Measurements from ENCODE around the gene TF. TPM values are rescaled to one million over a fixed set of nuclear protein-coding genes. Genes with fewer than 3 reads are reported as not detected.

Gene TF
- total and polyA plus RNA-seq, 4 donors, result 5,045 to 9,659 (median 6,266) TPM

GRCh38 chr3:133699903-133700302 lies 46.3 kb upstream of the TF start:
- 91% methylated on average over 3 of the region's 3 CpGs for WGBS
- TF ChIP-seq FOXA1 (IDR thresholded peaks at IDR 0.05) (no peak), FOXA2 (IDR thresholded peaks at IDR 0.05) (no peak), YY1 (IDR thresholded peaks at IDR 0.05) (no peak), ZBTB33 (IDR thresholded peaks at IDR 0.05) (no peak)
- H3K9ac ChIP-seq (ENCODE audit: low read depth in 1 of 2, low read length in 2 of 2), result no peak overlapping the region
- no peaks in the 10 kb centered on the region for H3K36me3 ChIP-seq (ENCODE audit: control insufficient read depth in 4 of 4, insufficient read depth in 3 of 4, low read depth in 1 of 4, low read length in 3 of 4)
- no peak overlapping the region for H3K4me3 ChIP-seq (ENCODE audit: low read depth in 1 of 3, low read length in 3 of 3)
- H3K9me3 ChIP-seq (ENCODE audit: control insufficient read depth in 4 of 4, low read length in 3 of 4), result peaks cover 0 to 5% (median 0%) of the 10 kb centered on the region in 4 donors
- no peak for DNase-seq (ENCODE audit: low spot score)
- no peak overlapping the region for H3K27ac ChIP-seq (ENCODE audit: low read depth in 1 of 2, low read length in 2 of 2)
- H3K27me3 ChIP-seq (ENCODE audit: control insufficient read depth in 4 of 4, insufficient read depth in 4 of 4, low read length in 3 of 4), result no peaks in the 10 kb centered on the region
- H3K4me1 ChIP-seq (ENCODE audit: control insufficient read depth in 4 of 4, insufficient read depth in 4 of 4, low read length in 3 of 4), result peaks cover 0 to 13% (median 6%) of the 10 kb centered on the region in 4 donors

DNA sequence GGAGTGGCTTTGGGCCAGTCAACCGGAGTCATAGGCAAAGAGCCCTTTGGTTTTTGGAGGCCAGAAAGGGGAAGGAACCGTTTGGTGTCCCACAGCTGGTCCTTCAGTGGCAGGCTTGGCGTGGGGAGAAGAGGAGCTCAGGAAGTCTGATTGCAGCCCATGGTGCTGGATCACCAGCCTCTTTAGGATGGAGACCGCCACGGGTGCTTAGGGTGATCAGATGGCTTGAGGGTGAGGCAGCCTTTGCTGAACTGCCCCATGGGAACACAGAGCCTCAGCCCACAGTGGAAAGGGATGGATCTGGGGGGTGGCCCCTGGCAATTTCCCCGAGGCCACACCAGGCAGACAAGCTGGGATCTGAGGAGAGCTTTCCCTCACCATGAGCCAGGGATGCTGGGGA lies 45.8 kb upstream of the TF start:
- H3K9ac ChIP-seq (ENCODE audit: low read depth in 1 of 2, low read length in 2 of 2), result no peak overlapping the region
- WGBS, result 88% methylated on average over 6 of the region's 6 CpGs
- no peaks in the 10 kb centered on the region for H3K36me3 ChIP-seq (ENCODE audit: control insufficient read depth in 4 of 4, insufficient read depth in 3 of 4, low read depth in 1 of 4, low read length in 3 of 4)
- no peak overlapping the region for H3K4me3 ChIP-seq (ENCODE audit: low read depth in 1 of 3, low read length in 3 of 3)
- H3K4me1 ChIP-seq (ENCODE audit: control insufficient read depth in 4 of 4, insufficient read depth in 4 of 4, low read length in 3 of 4), result peaks cover 0 to 12% (median 5%) of the 10 kb centered on the region in 4 donors
- H3K27ac ChIP-seq (ENCODE audit: low read depth in 1 of 2, low read length in 2 of 2), result no peak overlapping the region
- no peak for TF ChIP-seq ATF3 (IDR thresholded peaks at IDR 0.05)
- TF ChIP-seq FOXA2 (IDR thresholded peaks at IDR 0.05), result no peak
- TF ChIP-seq RAD21 (IDR thresholded peaks at IDR 0.05), result no peak
- no peak for TF ChIP-seq FOXA1 (IDR thresholded peaks at IDR 0.05)
- H3K9me3 ChIP-seq (ENCODE audit: control insufficient read depth in 4 of 4, low read length in 3 of 4), result peaks cover 0 to 5% (median 0%) of the 10 kb centered on the region in 4 donors
- H3K27me3 ChIP-seq (ENCODE audit: control insufficient read depth in 4 of 4, insufficient read depth in 4 of 4, low read length in 3 of 4), result no peaks in the 10 kb centered on the region
- DNase-seq (ENCODE audit: low spot score), result no peak

DNA sequence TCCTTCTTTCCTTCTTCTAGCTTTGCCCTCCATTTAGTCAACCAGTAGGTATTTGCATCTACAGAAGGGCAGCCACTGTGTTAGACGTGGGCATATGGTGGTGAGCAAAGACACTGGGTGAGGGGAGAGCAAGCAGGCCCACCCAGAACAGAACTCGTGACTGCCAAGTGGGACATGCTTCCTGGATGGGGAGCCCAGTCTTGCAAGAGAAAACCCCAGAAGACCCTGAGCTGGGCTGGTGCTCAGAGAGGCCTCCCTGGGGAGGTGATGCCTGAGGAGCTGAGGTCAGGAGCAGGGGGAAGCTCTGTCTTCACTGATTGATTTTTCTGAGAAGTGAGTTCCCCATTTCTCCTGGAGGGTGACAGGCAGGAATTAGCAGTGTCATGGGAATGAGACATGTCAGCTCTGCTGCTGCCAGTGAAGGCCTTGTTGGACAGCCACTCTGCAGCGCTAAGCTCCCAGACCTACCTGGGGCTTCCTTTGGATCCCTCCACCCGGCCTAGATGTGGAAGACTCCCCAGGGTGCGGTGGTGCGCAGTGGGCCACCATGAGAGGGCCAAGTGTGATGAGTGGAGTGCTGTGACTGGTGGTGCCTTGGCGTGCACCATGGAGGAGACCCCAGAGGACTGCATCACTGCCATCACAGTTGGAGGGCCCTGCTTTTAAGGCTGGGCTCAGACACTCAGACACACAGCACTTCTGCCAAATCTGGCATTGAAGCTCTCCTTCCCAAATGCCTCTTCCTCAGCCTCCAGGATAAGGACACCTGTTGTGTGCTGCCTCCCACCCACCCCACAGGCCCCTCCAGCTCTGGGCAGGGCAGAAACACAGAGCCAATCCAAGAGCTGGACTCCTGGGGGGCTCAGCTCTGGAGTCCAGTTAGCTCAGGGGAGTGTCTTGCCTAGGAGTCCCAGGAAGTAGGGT lies 44.5 kb upstream of the TF start:
- 95% methylated on average over 7 of the region's 7 CpGs for WGBS
- TF ChIP-seq HNF4G (IDR thresholded peaks at IDR 0.05) (no peak), GABPA (IDR thresholded peaks at IDR 0.05 in 1 of 2, conservative IDR thresholded peaks at IDR 0.05 in 1 of 2) (no peak), HNF4A (conservative IDR thresholded peaks at IDR 0.05) (no peak), ZBTB33 (IDR thresholded peaks at IDR 0.05) (no peak), NR2F2 (IDR thresholded peaks at IDR 0.05) (no peak), YY1 (IDR thresholded peaks at IDR 0.05) (no peak), FOXA1 (IDR thresholded peaks at IDR 0.05) (no peak)
- TF ChIP-seq, protein P1, sequence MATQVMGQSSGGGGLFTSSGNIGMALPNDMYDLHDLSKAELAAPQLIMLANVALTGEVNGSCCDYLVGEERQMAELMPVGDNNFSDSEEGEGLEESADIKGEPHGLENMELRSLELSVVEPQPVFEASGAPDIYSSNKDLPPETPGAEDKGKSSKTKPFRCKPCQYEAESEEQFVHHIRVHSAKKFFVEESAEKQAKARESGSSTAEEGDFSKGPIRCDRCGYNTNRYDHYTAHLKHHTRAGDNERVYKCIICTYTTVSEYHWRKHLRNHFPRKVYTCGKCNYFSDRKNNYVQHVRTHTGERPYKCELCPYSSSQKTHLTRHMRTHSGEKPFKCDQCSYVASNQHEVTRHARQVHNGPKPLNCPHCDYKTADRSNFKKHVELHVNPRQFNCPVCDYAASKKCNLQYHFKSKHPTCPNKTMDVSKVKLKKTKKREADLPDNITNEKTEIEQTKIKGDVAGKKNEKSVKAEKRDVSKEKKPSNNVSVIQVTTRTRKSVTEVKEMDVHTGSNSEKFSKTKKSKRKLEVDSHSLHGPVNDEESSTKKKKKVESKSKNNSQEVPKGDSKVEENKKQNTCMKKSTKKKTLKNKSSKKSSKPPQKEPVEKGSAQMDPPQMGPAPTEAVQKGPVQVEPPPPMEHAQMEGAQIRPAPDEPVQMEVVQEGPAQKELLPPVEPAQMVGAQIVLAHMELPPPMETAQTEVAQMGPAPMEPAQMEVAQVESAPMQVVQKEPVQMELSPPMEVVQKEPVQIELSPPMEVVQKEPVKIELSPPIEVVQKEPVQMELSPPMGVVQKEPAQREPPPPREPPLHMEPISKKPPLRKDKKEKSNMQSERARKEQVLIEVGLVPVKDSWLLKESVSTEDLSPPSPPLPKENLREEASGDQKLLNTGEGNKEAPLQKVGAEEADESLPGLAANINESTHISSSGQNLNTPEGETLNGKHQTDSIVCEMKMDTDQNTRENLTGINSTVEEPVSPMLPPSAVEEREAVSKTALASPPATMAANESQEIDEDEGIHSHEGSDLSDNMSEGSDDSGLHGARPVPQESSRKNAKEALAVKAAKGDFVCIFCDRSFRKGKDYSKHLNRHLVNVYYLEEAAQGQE (IDR thresholded peaks at IDR 0.05), result no peak
- TF ChIP-seq, protein P2, sequence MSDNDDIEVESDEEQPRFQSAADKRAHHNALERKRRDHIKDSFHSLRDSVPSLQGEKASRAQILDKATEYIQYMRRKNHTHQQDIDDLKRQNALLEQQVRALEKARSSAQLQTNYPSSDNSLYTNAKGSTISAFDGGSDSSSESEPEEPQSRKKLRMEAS (IDR thresholded peaks at IDR 0.05), result no peak

More for the DNA sequence above, 44.5 kb upstream of the TF start:
- Histone ChIP-seq H3K27me3 (ENCODE audit: control insufficient read depth in 4 of 4, insufficient read depth in 4 of 4, low read length in 3 of 4) (no peaks in the 10 kb centered on the region), H3K4me3 (ENCODE audit: low read depth in 1 of 3, low read length in 3 of 3) (no peak overlapping the region), H3K9me3 (ENCODE audit: control insufficient read depth in 4 of 4, low read length in 3 of 4) (peaks cover 0 to 5% (median 0%) of the 10 kb centered on the region in 4 donors), H3K4me1 (ENCODE audit: control insufficient read depth in 4 of 4, insufficient read depth in 4 of 4, low read length in 3 of 4) (peaks cover 0 to 12% (median 5%) of the 10 kb centered on the region in 4 donors), H3K9ac (ENCODE audit: low read depth in 1 of 2, low read length in 2 of 2) (no peak overlapping the region), H3K27ac (ENCODE audit: low read depth in 1 of 2, low read length in 2 of 2) (no peak overlapping the region), H3K36me3 (ENCODE audit: control insufficient read depth in 4 of 4, insufficient read depth in 3 of 4, low read depth in 1 of 4, low read length in 3 of 4) (no peaks in the 10 kb centered on the region)
- no peak for DNase-seq (ENCODE audit: low spot score)
